ENCODE measurements around the gene NOSTRIN. TPM values are rescaled to one million over a fixed set of nuclear protein-coding genes. Genes with fewer than 3 reads are reported as not detected.
"Not testable (repeated sequence)": the region's sequence is repeated elsewhere in the genome, so short reads cannot be mapped to it uniquely, and the experiment has no call there.

NOSTRIN gene
- not detected in 2 replicates for total RNA-seq

GRCh38 chr2:168801961-168802858 is at the start of gene NOSTRIN:
TSS of gene NOSTRIN (plus strand) at chr2:168802637. CDS start at chr2:168802647, 10 bp downstream.
- intact Hi-C loops (cut with micrococcal nuclease), result no loop called here

DNA sequence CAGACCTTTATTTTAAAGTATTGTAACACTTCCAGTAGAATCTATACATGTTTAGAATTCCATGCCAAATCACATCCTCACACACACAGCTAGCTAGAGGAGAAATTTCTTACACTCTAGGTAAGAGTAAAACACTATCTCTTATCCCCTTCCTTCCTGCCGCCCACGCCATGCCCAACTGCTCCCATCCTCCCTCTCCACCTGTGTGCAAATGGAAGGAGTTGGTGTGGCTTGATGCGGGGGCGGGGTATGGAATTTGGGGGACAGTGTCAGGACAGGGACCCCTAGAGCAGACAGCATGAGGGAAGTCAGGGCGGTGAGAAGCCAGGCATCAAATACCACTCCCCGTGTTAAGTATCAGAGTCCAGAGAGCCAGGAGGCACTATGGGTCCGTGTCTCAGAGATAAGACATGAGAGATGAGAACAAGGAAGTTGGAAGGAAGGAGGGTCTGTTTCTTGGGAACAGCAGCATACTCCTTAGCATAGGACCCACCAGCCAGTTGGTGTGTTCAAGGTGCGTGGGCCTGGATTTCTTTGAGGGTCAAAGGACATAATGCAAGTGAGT is 48.6 kb upstream of the NOSTRIN start:
- intact Hi-C loops (cut with micrococcal nuclease), result loop anchor here (5.0 kb wide), 1 partner anchor 297 kb away; the partner anchor contains the start of gene CERS6

GRCh38 chr2:168757223-168757622 is 45.2 kb upstream of the NOSTRIN start:
- intact Hi-C loops (cut with micrococcal nuclease), result no loop called here

GRCh38 chr2:168758970-168759820 is 43.2 kb upstream of the NOSTRIN start:
- intact Hi-C loops (cut with micrococcal nuclease), result loop anchor here (1.0 kb wide), 1 partner anchor 413 kb away; no protein-coding TSS in a partner anchor

DNA sequence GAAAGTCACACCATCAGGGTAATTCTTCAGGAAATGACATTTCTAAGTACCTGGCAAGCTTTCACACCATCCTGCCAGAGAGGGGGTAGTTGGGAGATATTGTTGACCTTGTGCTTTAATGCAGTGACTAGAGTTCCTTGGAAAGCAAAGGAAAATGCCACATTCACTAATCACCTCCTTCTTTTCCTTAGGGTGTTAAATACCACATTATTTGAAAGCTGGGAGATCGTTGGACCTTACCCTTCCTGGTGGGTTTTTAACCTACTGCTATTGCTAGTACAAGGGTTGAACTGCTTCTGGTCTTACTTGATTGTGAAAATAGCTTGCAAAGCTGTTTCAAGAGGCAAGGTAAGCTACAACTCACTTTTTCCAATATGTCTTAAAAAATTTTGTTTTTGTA is 37.0 kb upstream of the NOSTRIN start:
- intact Hi-C loops (cut with micrococcal nuclease), result no loop called here

DNA sequence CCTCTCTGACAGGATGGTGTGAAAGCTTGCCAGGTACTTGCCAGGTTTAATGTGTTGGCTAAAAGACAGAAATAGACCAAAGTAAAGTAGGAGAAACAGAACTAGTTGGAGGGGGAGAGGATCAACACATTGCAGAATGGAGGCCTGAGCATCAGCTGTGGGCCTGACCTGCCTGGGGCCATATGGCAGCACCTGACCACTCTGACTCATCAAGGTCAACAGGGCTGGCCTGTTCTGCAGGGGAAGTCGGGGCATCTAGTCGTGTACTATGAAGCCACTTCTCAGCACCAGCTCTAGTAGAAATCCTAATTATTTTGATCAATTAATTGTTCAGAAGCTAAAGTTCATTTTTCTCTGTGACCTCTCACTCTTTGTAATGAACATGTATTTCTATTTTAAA is 35.8 kb upstream of the NOSTRIN start:
- intact Hi-C loops (cut with micrococcal nuclease), result no loop called here

- intact Hi-C loops (cut with micrococcal nuclease), result no loop called here
Observed at GRCh38 chr2:168767258-168767657, 35.2 kb upstream of the NOSTRIN start.

- intact Hi-C loops (cut with micrococcal nuclease), result not testable (repeated sequence)
Observed at GRCh38 chr2:168768357-168768756, 34.1 kb upstream of the NOSTRIN start.

- intact Hi-C loops (cut with micrococcal nuclease), result no loop called here
Observed at GRCh38 chr2:168770796-168771195, 31.6 kb upstream of the NOSTRIN start.

- intact Hi-C loops (cut with micrococcal nuclease), result loop anchor here (1.0 kb wide), 1 partner anchor 148 kb away; no protein-coding TSS in a partner anchor
Observed at GRCh38 chr2:168772704-168773103, 29.7 kb upstream of the NOSTRIN start.

- intact Hi-C loops (cut with micrococcal nuclease), result loop anchor here (1.0 kb wide), 1 partner anchor 147 kb away; no protein-coding TSS in a partner anchor
Observed at GRCh38 chr2:168773128-168773527, 29.3 kb upstream of the NOSTRIN start.

DNA sequence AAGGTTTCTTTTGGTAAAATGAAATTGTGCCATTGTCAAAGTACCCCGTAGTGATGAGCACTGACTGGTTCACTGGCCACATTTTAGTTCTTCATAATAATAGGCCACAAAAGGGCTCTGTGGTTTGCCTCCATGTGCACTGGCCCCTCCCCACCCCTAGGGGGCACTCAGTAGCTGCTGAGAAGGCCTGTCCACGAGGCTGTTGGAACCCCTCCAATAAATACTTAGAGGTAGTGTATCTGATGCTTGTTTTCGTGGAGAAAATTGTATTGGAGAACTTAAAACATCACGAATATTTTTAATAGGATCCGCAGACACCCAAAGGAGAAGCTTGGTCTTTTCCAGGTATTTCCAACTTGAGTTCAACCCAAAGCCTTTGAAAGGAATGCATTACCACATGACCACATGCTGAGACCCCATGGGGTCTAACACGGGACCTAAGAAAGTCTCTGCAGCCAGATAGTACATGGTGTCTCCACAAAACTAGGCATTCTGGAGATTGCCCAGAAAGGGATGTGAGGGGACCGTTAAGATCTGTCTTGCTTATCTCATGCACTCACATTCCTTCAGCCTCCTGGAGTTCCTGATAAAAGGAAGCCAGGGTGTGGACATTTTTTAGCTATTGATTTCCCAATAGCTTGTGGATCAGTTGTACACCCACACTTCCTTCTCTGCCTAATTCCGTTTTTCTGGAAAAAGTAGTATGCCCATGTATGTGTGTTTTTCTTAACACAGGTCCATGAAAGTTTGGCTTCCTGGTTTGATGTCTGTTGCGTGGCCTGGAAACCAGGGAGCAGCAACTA is 28.5 kb upstream of the NOSTRIN start:
- intact Hi-C loops (cut with micrococcal nuclease), result loop anchor here (1.0 kb wide), 1 partner anchor 146 kb away; no protein-coding TSS in a partner anchor

- intact Hi-C loops (cut with micrococcal nuclease), result no loop called here
Observed at GRCh38 chr2:168775837-168776236, 26.6 kb upstream of the NOSTRIN start.

GRCh38 chr2:168780669-168781071 is 21.8 kb upstream of the NOSTRIN start:
- intact Hi-C loops (cut with micrococcal nuclease), result no loop called here

- intact Hi-C loops (cut with micrococcal nuclease), result no loop called here
Observed at GRCh38 chr2:168781191-168781817, 21.1 kb upstream of the NOSTRIN start.

DNA sequence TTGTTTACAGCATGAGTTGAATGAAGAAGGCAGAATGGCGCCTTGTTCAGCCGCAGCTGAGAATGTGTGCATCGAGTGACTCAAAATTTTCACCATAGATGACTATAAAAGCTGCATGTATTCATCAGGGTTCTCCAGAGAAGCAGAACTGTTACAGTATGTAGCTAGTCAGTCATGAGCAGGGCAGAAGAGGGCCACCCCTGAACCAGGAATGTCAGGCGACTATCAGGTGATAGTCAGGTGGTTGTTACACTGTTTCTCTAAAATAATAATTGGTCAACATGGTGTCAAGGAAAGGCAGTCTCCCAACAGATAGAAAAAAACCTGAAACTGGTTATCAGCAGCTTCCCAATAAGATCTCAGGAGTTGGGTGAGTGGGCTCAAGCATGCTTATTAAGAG is 20.2 kb upstream of the NOSTRIN start:
- intact Hi-C loops (cut with micrococcal nuclease), result no loop called here

GRCh38 chr2:168784993-168785392 is 17.4 kb upstream of the NOSTRIN start:
- intact Hi-C loops (cut with micrococcal nuclease), result no loop called here

DNA sequence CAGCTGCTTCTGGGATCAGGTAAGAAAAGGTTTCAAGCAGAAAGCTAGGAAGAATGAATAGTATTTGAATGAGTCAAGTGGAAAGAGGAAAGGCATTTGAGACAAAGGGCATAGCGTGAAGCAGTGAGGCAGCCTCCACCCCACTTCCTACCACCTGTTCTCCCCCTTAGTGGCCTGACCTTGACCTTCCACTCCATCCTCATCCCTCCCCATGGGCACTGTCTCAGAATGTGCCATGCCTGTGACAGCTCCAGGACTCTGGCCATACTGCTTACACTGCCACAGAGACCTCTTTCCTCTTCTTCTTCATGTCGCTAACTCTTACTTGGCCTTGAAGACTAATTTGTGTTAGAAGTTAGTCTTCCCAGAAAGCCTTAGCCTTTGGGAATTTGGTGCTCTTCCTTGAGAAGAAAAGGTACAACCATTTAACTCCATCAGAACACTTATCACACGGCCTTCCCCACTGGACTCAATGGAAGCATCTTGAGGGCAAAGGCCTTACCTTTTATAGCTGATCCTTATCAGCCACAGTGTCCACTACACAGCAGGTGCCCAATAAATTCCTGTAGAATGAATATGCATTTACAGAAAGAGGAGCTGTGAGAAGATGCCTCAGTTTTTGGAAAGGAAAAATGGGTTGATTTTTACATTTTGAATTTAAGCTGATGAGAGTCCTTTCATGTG is 15.2 kb upstream of the NOSTRIN start:
- intact Hi-C loops (cut with micrococcal nuclease), result no loop called here

DNA sequence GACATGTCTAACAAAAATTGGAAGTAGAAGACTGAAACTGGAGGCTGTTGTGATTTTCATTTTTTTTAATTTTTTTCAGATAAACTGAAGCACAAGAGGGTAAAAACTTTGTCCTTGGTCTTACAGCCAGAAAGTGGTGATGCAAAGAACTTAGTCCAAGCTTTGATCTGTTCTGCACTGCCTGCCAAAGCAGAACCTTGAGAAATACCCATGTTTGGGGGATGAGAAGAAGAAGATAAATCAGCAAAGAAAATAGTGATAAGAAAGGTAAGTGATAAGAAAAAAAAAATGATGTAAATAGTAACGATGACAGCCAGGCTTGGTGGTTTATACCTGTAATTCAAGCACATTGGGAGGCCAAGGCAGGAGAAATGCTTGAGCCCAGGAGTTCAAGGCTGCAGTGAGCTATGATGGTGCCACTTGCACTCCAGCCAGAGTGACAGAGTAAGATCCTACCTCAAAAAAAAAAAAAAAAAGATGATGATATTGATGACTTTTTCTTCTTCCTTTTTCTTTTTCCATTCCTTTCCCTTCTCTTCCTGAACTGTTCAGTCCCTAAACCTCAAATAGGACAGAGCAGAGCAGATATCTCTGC is 14.6 kb upstream of the NOSTRIN start:
- intact Hi-C loops (cut with micrococcal nuclease), result no loop called here
